Measurements from ENCODE around the gene SMIM9. TPM values are rescaled to one million over a fixed set of nuclear protein-coding genes. Genes with fewer than 3 reads are reported as not detected.
A peak's percentile ranks its signal among the peaks of the same experiment; 100 is the strongest.

The SMIM9 gene
- total RNA-seq, 1 donor from 2014 or later = not detected

DNA sequence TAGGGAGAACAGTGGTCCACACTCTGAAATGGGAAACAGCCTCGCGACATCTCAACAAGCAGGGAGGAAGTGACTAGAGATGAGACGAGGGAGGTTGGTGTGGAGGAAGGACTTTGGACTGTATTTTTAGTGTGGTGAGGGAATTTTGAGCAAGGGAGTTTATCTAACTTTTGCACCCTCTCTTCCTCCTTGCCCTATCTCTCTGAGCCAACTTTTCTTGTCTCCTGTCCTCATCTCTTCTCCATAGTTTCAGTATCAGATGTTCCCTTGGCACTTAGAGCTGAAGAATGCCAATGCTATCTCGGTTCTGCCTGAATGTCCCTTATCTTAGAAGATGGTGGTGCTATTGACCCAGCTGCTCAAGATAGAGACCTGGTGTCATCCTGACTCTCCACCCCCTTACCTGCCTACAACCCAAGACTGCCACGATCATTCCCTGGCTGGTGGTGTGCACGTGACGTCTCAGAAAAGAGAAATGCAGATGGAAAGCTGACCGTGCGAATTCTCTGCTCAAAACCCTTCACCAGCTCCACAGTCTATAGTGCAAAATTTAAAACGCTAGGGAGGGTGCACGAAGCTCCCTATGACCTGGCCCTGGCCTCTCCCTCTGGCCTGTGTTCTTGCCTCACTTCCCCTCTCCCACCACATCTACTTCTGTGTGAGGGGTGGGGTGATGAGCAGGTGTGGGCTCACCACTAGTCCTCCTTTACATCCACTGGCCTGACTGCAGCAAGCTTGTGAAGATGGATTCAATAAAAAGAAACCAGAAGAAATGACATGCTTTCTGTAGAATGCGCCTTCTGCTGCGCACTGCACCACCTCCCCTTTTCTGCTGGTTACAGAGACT, 50.1 kb downstream of the SMIM9 start:
- DNase-seq (no peak), ATAC-seq (no peak)
- H3K27ac ChIP-seq = no peak overlapping the region
- TF ChIP-seq CTCF (IDR thresholded peaks at IDR 0.05) = no peak
- no peaks in the 10 kb centered on the region for H3K27me3 ChIP-seq (ENCODE audit: low read depth)
- intact Hi-C loops (cut with DNase I) = no loop called here
- no peaks in the 10 kb centered on the region for H3K4me1 ChIP-seq
- H3K36me3 ChIP-seq = peaks cover 7% of the 10 kb centered on the region
- no peaks in the 10 kb centered on the region for H3K9me3 ChIP-seq
- no peak overlapping the region for H3K4me3 ChIP-seq

DNA sequence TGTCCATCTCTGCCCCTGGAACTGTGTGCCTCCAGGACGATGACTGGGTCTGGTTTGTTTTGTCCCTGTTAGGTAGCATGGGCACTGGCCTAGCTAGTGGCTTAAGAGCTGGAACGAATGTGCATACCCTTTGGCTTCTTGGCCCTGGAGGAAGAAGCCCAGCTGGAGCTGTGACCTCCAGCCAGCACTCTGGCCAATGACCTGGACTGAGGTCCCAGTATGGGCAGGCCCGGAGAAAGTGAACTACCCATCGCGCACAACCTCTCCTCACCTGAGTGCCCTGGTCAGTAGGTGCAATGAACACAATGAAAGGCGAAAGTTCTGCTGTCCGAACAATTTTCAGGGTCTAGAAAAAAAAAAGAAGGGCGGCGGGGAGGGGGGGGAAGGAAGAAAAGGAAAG, 53.5 kb downstream of the SMIM9 start:
- no peak for ATAC-seq
- H3K36me3 ChIP-seq = peaks cover 28% of the 10 kb centered on the region

DNA sequence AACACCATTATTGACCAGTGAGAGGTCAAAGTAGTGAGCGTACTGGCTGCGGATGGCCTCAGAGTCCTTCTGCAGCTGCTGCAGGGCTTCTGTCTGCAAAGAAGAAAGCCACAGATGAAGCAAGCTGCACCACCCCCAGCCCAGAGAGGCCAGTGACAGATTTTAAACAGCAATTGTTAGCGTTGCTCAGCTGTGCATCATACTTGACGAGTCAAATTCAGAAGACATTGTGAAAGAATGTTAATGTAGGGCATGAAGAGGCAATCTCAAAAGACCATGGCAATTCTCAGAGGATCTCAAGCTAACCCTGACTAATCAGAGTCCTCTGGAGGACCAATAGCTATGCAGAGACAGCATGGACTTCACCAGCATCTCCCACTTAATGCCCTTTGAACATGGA, 55.2 kb downstream of the SMIM9 start:
- H3K27me3 ChIP-seq (ENCODE audit: low read depth) = no peaks in the 10 kb centered on the region
- ATAC-seq (no peak), DNase-seq (no peak)
- intact Hi-C loops (cut with DNase I) = no loop called here
- peaks cover 45% of the 10 kb centered on the region for H3K36me3 ChIP-seq
- no peaks in the 10 kb centered on the region for H3K9me3 ChIP-seq
- H3K4me1 ChIP-seq = no peaks in the 10 kb centered on the region
- no peak overlapping the region for H3K27ac ChIP-seq
- TF ChIP-seq CTCF (IDR thresholded peaks at IDR 0.05) = no peak
- H3K4me3 ChIP-seq = no peak overlapping the region

More for the DNA sequence above, 53.5 kb downstream of the SMIM9 start:
- Histone ChIP-seq H3K4me1 (no peaks in the 10 kb centered on the region), H3K27me3 (ENCODE audit: low read depth) (no peaks in the 10 kb centered on the region), H3K9me3 (no peaks in the 10 kb centered on the region), H3K4me3 (no peak overlapping the region), H3K27ac (no peak overlapping the region)
- intact Hi-C loops (cut with DNase I) = no loop called here
- no peak for DNase-seq
- TF ChIP-seq CTCF (IDR thresholded peaks at IDR 0.05) = no peak

DNA sequence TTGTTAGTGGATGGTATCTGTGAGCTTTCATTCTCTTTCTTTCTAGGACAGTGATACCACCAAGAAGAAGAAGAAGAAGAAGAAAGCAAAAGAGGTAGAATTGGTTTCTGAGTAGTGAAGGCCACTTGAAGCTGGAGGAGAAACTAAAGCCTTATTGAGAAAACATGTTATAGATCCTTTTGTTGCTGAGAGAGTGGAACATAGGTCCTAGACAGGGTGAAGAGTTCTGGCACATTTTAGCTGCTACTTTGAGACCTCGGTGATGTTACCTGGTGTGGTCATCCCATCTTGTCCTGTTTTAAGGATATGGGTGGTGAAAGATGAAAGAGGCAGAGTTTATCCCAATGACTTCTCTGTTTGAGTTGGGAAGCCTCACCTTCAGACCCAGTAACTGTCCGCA, 57.7 kb downstream of the SMIM9 start:
- Histone ChIP-seq H3K27me3 (ENCODE audit: low read depth) (no peaks in the 10 kb centered on the region), H3K36me3 (peaks cover 54% of the 10 kb centered on the region), H3K4me1 (no peaks in the 10 kb centered on the region), H3K9me3 (no peaks in the 10 kb centered on the region), H3K27ac (no peak overlapping the region), H3K4me3 (no peak overlapping the region)
- no peak for TF ChIP-seq CTCF (IDR thresholded peaks at IDR 0.05)
- ATAC-seq (no peak), DNase-seq (no peak)
- intact Hi-C loops (cut with DNase I) = no loop called here

DNA sequence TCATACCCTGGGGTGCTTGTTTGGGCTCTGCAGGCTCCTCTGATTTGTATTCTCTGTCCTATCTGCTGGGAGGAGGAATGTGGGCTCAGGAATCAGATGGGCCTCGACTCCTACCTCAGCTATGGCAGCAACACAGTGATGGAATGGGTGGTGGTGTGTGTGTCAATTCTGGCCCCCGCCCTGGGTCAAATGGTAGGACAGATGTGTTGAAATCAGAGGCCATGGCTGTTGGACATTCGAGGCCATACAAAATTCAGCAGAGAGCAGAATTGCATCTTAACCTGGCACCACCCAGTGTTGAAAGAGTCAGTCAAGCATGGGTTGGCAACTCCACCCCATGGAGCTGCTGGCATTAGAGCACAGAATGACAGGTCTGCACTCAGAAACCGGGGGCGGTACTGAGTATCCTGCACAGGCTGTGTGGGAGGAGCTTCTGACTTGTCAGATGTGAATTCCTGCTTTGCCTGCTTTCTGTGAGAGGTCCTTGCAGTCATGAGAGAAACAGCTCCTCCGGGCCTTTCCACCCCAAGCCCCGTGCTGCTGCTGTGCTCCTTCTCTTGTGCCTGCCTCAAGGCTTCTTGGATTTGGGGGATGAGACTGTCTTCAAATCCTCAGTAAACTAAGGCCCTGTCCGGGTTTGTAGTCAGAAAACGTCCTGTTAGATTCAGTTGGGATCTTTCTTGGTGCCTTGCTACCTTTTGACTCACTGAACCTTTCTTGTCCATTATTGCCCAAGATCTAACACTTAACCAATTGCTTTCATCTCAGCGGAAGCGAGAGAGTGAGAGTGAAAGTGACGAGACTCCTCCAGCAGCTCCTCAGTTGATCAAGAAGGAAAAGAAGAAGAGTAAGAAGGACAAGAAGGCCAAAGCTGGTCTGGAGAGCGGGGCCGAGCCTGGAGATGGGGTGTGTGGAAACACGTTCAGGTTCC, 58.8 kb downstream of the SMIM9 start:
- peak; percentile 56 to 65 for ATAC-seq
- H3K4me3 ChIP-seq = no peak overlapping the region
- no peaks in the 10 kb centered on the region for H3K27me3 ChIP-seq (ENCODE audit: low read depth)
- H3K27ac ChIP-seq = no peak overlapping the region
- intact Hi-C loops (cut with DNase I) = no loop called here
- DNase-seq = no peak
- peaks cover 57% of the 10 kb centered on the region for H3K36me3 ChIP-seq
- no peaks in the 10 kb centered on the region for H3K9me3 ChIP-seq
- no peak for TF ChIP-seq CTCF (IDR thresholded peaks at IDR 0.05)
- no peaks in the 10 kb centered on the region for H3K4me1 ChIP-seq
